Right lobe of liver (tissue), 6 donors: Measurements from ENCODE around the gene SLC25A12. TPM values are rescaled to one million over a fixed set of nuclear protein-coding genes. Genes with fewer than 3 reads are reported as not detected.

Experiments used
- ATAC-seq, 4 donors: fragments of 200-7000 bp; cut with Tn5 transposase; one replicate each; pipeline ENCODE4 v1.9.1; 2020; ENCODE audit warnings: mild to moderate bottlenecking in 4 of 4, moderate library complexity in 4 of 4
- DNase-seq, 3 donors: peaks; one replicate each; pipeline ENCODE4 v3.0.0-alpha.2; 2020
- H3K27ac ChIP-seq, 3 donors: fragments of 200-600 bp; one replicate each; pipeline ENCODE4 v1.8.0; 2022
- H3K27me3 ChIP-seq, 2 donors: fragments of 200-600 bp; one replicate each; pipeline ENCODE4 v1.8.0; 2022
- H3K36me3 ChIP-seq, 4 donors: fragments of 200-600 bp; sonication (generic) in 1 of 4; one replicate each; pipeline versions ENCODE4 v1.5.1 to v1.8.0; 2017 to 2022; ENCODE audit warnings: control low read depth in 1 of 4
- H3K4me1 ChIP-seq, 4 donors: fragments of 200-600 bp; sonication (generic) in 1 of 4; one replicate each; pipeline versions ENCODE4 v1.5.1 to v1.8.0; 2017 to 2022; ENCODE audit warnings: control low read depth in 1 of 4
- H3K4me3 ChIP-seq, 3 donors: fragments of 200-600 bp; one replicate each; pipeline ENCODE4 v1.8.0; 2022
- H3K9me3 ChIP-seq, 4 donors: fragments of 200-600 bp; sonication (generic) in 1 of 4; one replicate each; pipeline versions ENCODE4 v1.5.1 to v1.8.0; 2017 to 2022; ENCODE audit warnings: control low read depth in 1 of 4
- POLR2A ChIP-seq: fragments of 450-650 bp; IDR thresholded peaks from one replicate; pipeline ENCODE4 v1.6.1; 2017; ENCODE audit warnings: antibody characterized with exemption, mild to moderate bottlenecking
- WGBS: methylation state at CpG from one replicate; pipeline ENCODE4 v1.1.6; 2018; ENCODE audit warnings: low coverage, low lambda C conversion rate; ENCODE audit not compliant: insufficient coverage; ENCODE audit errors: missing lambda C conversion rate; 5-methylcytosine and 5-hydroxymethylcytosine counted together
- intact Hi-C, 2 donors: fragments of 100-400 bp; cut with DNase I; formaldehyde crosslinking; loops; one replicate each; pipeline versions ENCODE4 v1.11.2 to v1.14.1; 2022
- total RNA-seq, 6 experiments: library from RNA; depleted of rRNA in 2 of 6; stranded (reverse); fragments of >200 nt in 2 of 6; fragmentation: NEBNext Ultra II Directional in 3 of 6; extraction: Animal tissue kit (Norgen Biotek cat#: 25700) in 3 of 6; gene quantifications; one replicate each; pipeline versions ENCODE4 v1.1.0 to v1.2.4, GENCODE V29; 2016 to 2023
- TF ChIP-seq, protein P1 (sequence below), 4 donors: fragments of 200-600 bp in 3 of 4; fragments of 450-650 bp in 1 of 4; IDR thresholded peaks; one replicate each; pipeline versions ENCODE4 v1.5.1 to v1.8.0; 2016 to 2022; ENCODE audit warnings: antibody characterized with exemption in 4 of 4, mild to moderate bottlenecking in 2 of 4
- donor health status: DM: no; HTN: yes; CAD: no.
- donor health status: DM: no; HTN: no; CAD: no.
- donor health status: DM: no; HTN: no; CAD: no.
- donor health status: DM: no; HTN: yes; CAD: no.
- donor health status: DM: no; HTN: yes; CAD: no.

The SLC25A12 gene
- total RNA-seq, 6 experiments from 2014 or later: 0.74 to 1.6 (median 1.1) TPM

DNA sequence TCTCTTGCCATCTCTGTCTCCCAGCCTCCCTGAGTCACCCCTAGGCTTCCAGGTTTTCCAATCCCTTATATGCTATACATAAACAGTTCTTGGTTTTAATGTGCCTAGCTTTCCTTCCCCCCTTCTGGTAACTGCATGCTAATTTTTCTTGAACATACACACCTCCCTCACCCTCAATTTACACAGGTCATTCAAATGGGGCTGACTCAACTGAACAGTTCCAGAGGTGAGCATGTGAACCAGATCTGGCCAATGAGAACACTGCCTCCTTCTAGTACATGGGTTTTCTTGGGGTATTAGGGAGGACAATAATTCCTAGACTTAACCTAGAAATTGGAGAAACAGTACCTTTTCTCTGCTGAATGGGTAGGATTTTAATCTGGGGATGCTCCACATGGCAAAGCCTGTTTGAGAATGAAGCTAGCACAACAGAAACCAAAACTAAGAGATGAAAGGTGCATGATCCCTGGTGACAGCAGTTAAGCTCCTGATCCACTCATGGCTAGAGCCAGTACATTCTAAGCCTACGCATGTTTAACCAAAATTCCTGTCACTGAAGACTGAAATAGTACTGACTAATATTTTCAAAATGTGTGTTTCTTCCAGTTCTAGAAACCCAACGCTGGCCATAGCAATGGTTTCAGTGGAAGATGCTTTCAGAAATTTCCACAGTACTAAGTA lies 11.8 kb downstream of the SLC25A12 start:
- no peak overlapping the region for H3K27ac ChIP-seq
- 52% methylated on average over 2 of the region's 2 CpGs for WGBS

DNA sequence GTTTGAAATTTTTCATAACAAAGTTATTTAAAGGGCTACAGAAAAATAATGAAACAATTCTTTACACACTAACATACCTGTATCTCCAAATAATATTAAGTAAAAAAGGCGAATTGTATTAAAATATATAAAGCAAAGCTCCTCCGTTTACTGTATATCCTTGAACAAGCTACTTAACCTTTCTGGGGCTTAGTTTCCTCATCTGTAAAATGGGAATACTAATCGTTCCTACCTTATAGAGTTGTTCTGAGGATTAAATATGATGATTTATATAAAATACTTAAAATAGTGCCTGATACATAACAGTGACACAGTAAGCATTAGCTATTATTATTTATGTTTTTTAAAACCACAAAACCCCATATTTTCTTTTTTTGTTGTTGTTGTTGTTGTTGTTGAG lies 13.3 kb downstream of the SLC25A12 start:
- DNase-seq (no peak), ATAC-seq (no peak)
- no peak for TF ChIP-seq POLR2A
- TF ChIP-seq, protein P1, sequence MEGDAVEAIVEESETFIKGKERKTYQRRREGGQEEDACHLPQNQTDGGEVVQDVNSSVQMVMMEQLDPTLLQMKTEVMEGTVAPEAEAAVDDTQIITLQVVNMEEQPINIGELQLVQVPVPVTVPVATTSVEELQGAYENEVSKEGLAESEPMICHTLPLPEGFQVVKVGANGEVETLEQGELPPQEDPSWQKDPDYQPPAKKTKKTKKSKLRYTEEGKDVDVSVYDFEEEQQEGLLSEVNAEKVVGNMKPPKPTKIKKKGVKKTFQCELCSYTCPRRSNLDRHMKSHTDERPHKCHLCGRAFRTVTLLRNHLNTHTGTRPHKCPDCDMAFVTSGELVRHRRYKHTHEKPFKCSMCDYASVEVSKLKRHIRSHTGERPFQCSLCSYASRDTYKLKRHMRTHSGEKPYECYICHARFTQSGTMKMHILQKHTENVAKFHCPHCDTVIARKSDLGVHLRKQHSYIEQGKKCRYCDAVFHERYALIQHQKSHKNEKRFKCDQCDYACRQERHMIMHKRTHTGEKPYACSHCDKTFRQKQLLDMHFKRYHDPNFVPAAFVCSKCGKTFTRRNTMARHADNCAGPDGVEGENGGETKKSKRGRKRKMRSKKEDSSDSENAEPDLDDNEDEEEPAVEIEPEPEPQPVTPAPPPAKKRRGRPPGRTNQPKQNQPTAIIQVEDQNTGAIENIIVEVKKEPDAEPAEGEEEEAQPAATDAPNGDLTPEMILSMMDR (IDR thresholded peaks at IDR 0.05): no peak
- no peaks in the 10 kb centered on the region for H3K4me1 ChIP-seq
- H3K36me3 ChIP-seq: no peaks in the 10 kb centered on the region
- WGBS: 58% methylated on average over 3 of the region's 3 CpGs
- no peaks in the 10 kb centered on the region for H3K27me3 ChIP-seq
- H3K9me3 ChIP-seq: no peaks in the 10 kb centered on the region
- intact Hi-C loops: no loop called here
- no peak overlapping the region for H3K27ac ChIP-seq
- H3K4me3 ChIP-seq: no peak overlapping the region

More for the DNA sequence above, 11.8 kb downstream of the SLC25A12 start:
- H3K4me1 ChIP-seq: no peaks in the 10 kb centered on the region
- DNase-seq: no peak
- no peaks in the 10 kb centered on the region for H3K36me3 ChIP-seq
- TF ChIP-seq, protein P1 (IDR thresholded peaks at IDR 0.05): no peak
- TF ChIP-seq POLR2A: no peak
- H3K4me3 ChIP-seq: no peak overlapping the region
- ATAC-seq: no peak
- H3K27me3 ChIP-seq: peaks cover 0 to 10% of the 10 kb centered on the region in 2 donors
- no peaks in the 10 kb centered on the region for H3K9me3 ChIP-seq
- intact Hi-C loops: no loop called here

DNA sequence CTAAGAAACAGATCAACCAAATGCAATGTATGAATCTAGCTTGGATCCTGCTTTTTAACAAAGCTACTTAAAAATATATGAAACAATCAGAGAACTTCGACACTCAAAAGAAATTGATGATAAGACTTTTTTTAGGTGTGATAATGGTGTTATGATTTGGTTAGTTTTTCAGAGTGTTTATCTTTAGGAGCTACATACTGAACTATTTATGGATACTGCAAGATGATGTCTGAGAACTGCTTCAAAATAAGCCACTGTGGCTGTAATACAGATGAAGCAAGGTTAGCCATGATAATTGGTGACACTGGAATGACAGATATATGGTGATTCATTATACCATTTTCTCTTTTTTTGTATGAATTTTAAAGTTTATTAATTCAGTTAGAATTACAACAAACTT lies 14.2 kb downstream of the SLC25A12 start:
- H3K4me1 ChIP-seq: no peaks in the 10 kb centered on the region
- no peaks in the 10 kb centered on the region for H3K27me3 ChIP-seq
- no peaks in the 10 kb centered on the region for H3K36me3 ChIP-seq
- no peak overlapping the region for H3K4me3 ChIP-seq
- no peaks in the 10 kb centered on the region for H3K9me3 ChIP-seq
- ATAC-seq (no peak), DNase-seq (no peak)
- H3K27ac ChIP-seq: no peak overlapping the region
- intact Hi-C loops: no loop called here
- TF ChIP-seq, protein P1 (IDR thresholded peaks at IDR 0.05): no peak
- no peak for TF ChIP-seq POLR2A
- WGBS: 73% methylated on average over 1 of the region's 1 CpG

DNA sequence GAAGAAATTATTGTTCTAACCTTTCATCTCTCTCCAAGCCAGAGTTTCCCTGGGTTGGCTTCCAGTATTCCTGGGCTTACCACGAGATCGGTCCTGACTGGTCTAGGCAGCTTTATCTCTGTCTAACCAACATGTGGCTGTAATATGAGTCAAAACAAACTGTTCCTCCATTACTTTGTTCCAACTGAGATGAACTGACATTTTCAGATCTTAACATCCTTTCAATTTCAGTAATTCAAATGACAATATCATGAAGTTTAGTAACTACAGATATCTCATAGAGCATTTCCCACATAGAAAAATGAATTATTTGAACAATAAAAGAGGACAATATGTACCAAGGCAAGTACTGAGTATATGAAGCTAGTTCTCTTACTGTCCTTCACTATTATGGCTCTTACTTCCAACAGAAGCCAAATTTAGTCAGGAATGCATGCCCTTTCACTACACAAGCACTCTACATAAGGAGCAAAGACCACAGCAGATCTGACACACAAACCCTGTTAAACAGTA lies 15.5 kb downstream of the SLC25A12 start:
- Histone ChIP-seq H3K4me3 (no peak overlapping the region), H3K27ac (no peak overlapping the region), H3K27me3 (no peaks in the 10 kb centered on the region), H3K9me3 (no peaks in the 10 kb centered on the region), H3K36me3 (no peaks in the 10 kb centered on the region), H3K4me1 (no peaks in the 10 kb centered on the region)
- DNase-seq (no peak), ATAC-seq (no peak)
- intact Hi-C loops: no loop called here
- TF ChIP-seq POLR2A: no peak
- 25% methylated on average over 2 of the region's 2 CpGs for WGBS

DNA sequence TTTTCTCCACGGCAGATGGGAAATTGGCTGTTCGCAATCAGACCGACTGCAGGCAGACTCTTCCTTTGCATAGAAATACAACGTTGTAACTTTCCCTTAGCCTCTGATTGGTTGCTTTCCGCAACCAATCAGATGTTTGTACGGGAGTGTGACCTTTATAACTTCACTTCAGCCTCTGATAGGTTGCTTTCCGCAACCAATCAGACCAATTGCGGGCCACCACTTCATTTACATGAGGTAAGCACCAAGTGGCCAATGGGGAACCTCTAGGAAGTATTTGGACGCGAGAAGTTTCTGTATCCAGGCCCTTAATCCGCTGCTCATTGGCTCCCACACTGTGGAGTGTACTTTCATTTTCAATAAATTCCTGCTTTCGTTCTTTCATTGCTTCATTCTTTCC lies 19.1 kb downstream of the SLC25A12 start:
- H3K4me1 ChIP-seq: no peaks in the 10 kb centered on the region
- WGBS: 81% methylated on average over 12 of the region's 12 CpGs
- H3K27ac ChIP-seq: no peak overlapping the region
- ATAC-seq (no peak), DNase-seq (no peak)
- TF ChIP-seq, protein P1 (IDR thresholded peaks at IDR 0.05): no peak
- TF ChIP-seq POLR2A: no peak
- H3K9me3 ChIP-seq: no peaks in the 10 kb centered on the region
- no peaks in the 10 kb centered on the region for H3K36me3 ChIP-seq
- intact Hi-C loops: no loop called here
- no peak overlapping the region for H3K4me3 ChIP-seq
- H3K27me3 ChIP-seq: no peaks in the 10 kb centered on the region
